GM23338 (cell line): ENCODE data around the gene ACOD1.

Experiments used
- CREB1 ChIP-seq: fragments of 250-450 bp; sonication (Bioruptor Pico); IDR thresholded peaks from 2 replicates; pipeline ENCODE4 v1.5.0; 2020; ENCODE audit warnings: low read depth, mild to moderate bottlenecking, moderate library complexity
- ETS1 ChIP-seq: IDR thresholded peaks from 2 replicates; pipeline ENCODE4 v1.6.1; 2016; ENCODE audit warnings: antibody characterized with exemption
- EZH2 ChIP-seq: fragments of 200-600 bp; sonication (generic); IDR thresholded peaks from one replicate; pipeline ENCODE4 v1.8.0; 2017; ENCODE audit warnings: antibody characterized with exemption, mild to moderate bottlenecking, low read depth; ENCODE audit not compliant: unreplicated experiment
- EZH2phosphoT487 ChIP-seq: fragments of 200-600 bp; sonication (generic); IDR thresholded peaks from one replicate; pipeline ENCODE4 v1.8.1; 2018; ENCODE audit warnings: antibody characterized with exemption; ENCODE audit not compliant: unreplicated experiment
- JUNB ChIP-seq: IDR thresholded peaks from one replicate; pipeline ENCODE4 v1.6.1; 2016; ENCODE audit warnings: antibody characterized with exemption; ENCODE audit not compliant: unreplicated experiment
- NANOG ChIP-seq: IDR thresholded peaks from 2 replicates; pipeline ENCODE4 v1.6.1; 2016; ENCODE audit warnings: antibody characterized with exemption, borderline replicate concordance
- POLR2AphosphoS5 ChIP-seq: IDR thresholded peaks from 2 replicates; pipeline ENCODE4 v1.6.1; 2016; ENCODE audit warnings: antibody characterized with exemption, low read depth
- REST ChIP-seq: IDR thresholded peaks from one replicate; pipeline ENCODE4 v1.6.1; 2018; ENCODE audit warnings: antibody characterized with exemption; ENCODE audit not compliant: unreplicated experiment
- STAT1 ChIP-seq: IDR thresholded peaks from one replicate; pipeline ENCODE4 v1.6.1; 2016; ENCODE audit warnings: antibody characterized with exemption; ENCODE audit not compliant: unreplicated experiment
- ZNF114 ChIP-seq: fragments of 250-450 bp; sonication (Bioruptor Pico); IDR thresholded peaks from 2 replicates; pipeline ENCODE4 v1.5.0; 2020; ENCODE audit warnings: mild to moderate bottlenecking, moderate library complexity
- ZNF331 ChIP-seq: fragments of 250-450 bp; sonication (Bioruptor Pico); IDR thresholded peaks from 2 replicates; pipeline ENCODE4 v1.5.0; 2020; ENCODE audit warnings: low read depth, mild to moderate bottlenecking, moderate library complexity
- TF ChIP-seq, protein P1 (sequence below), 2 experiments: fragments of 200-600 bp in 1 of 2; sonication (generic) in 1 of 2; conservative IDR thresholded peaks; 2 replicates each; pipeline versions ENCODE4 v1.5.1 to v1.6.1; 2016 to 2017; ENCODE audit warnings: antibody characterized with exemption in 2 of 2, low read depth in 2 of 2, mild to moderate bottlenecking in 2 of 2, moderate library complexity in 1 of 2
- TF ChIP-seq, protein P2 (sequence below): fragments of 250-450 bp; sonication (Bioruptor Pico); IDR thresholded peaks from 2 replicates; pipeline ENCODE4 v1.5.0; 2020; ENCODE audit warnings: mild to moderate bottlenecking, moderate library complexity

GRCh38 chr13:76943646-76944045 is 4.7 kb upstream of the ACOD1 start:
- TF ChIP-seq, protein P1, sequence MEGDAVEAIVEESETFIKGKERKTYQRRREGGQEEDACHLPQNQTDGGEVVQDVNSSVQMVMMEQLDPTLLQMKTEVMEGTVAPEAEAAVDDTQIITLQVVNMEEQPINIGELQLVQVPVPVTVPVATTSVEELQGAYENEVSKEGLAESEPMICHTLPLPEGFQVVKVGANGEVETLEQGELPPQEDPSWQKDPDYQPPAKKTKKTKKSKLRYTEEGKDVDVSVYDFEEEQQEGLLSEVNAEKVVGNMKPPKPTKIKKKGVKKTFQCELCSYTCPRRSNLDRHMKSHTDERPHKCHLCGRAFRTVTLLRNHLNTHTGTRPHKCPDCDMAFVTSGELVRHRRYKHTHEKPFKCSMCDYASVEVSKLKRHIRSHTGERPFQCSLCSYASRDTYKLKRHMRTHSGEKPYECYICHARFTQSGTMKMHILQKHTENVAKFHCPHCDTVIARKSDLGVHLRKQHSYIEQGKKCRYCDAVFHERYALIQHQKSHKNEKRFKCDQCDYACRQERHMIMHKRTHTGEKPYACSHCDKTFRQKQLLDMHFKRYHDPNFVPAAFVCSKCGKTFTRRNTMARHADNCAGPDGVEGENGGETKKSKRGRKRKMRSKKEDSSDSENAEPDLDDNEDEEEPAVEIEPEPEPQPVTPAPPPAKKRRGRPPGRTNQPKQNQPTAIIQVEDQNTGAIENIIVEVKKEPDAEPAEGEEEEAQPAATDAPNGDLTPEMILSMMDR (conservative IDR thresholded peaks at IDR 0.05; ENCODE audit: low read depth in 2 of 2): no peak
- TF ChIP-seq JUNB: no peak
- no peak for TF ChIP-seq EZH2
- no peak for TF ChIP-seq REST
- no peak for TF ChIP-seq POLR2AphosphoS5
- no peak for TF ChIP-seq ETS1
- TF ChIP-seq STAT1: no peak
- no peak for TF ChIP-seq ZNF114 (CRISPR knock-in tag)
- TF ChIP-seq EZH2phosphoT487: no peak
- TF ChIP-seq NANOG: no peak
- no peak for TF ChIP-seq CREB1 (CRISPR knock-in tag)
- no peak for TF ChIP-seq ZNF331
- TF ChIP-seq, protein P2, sequence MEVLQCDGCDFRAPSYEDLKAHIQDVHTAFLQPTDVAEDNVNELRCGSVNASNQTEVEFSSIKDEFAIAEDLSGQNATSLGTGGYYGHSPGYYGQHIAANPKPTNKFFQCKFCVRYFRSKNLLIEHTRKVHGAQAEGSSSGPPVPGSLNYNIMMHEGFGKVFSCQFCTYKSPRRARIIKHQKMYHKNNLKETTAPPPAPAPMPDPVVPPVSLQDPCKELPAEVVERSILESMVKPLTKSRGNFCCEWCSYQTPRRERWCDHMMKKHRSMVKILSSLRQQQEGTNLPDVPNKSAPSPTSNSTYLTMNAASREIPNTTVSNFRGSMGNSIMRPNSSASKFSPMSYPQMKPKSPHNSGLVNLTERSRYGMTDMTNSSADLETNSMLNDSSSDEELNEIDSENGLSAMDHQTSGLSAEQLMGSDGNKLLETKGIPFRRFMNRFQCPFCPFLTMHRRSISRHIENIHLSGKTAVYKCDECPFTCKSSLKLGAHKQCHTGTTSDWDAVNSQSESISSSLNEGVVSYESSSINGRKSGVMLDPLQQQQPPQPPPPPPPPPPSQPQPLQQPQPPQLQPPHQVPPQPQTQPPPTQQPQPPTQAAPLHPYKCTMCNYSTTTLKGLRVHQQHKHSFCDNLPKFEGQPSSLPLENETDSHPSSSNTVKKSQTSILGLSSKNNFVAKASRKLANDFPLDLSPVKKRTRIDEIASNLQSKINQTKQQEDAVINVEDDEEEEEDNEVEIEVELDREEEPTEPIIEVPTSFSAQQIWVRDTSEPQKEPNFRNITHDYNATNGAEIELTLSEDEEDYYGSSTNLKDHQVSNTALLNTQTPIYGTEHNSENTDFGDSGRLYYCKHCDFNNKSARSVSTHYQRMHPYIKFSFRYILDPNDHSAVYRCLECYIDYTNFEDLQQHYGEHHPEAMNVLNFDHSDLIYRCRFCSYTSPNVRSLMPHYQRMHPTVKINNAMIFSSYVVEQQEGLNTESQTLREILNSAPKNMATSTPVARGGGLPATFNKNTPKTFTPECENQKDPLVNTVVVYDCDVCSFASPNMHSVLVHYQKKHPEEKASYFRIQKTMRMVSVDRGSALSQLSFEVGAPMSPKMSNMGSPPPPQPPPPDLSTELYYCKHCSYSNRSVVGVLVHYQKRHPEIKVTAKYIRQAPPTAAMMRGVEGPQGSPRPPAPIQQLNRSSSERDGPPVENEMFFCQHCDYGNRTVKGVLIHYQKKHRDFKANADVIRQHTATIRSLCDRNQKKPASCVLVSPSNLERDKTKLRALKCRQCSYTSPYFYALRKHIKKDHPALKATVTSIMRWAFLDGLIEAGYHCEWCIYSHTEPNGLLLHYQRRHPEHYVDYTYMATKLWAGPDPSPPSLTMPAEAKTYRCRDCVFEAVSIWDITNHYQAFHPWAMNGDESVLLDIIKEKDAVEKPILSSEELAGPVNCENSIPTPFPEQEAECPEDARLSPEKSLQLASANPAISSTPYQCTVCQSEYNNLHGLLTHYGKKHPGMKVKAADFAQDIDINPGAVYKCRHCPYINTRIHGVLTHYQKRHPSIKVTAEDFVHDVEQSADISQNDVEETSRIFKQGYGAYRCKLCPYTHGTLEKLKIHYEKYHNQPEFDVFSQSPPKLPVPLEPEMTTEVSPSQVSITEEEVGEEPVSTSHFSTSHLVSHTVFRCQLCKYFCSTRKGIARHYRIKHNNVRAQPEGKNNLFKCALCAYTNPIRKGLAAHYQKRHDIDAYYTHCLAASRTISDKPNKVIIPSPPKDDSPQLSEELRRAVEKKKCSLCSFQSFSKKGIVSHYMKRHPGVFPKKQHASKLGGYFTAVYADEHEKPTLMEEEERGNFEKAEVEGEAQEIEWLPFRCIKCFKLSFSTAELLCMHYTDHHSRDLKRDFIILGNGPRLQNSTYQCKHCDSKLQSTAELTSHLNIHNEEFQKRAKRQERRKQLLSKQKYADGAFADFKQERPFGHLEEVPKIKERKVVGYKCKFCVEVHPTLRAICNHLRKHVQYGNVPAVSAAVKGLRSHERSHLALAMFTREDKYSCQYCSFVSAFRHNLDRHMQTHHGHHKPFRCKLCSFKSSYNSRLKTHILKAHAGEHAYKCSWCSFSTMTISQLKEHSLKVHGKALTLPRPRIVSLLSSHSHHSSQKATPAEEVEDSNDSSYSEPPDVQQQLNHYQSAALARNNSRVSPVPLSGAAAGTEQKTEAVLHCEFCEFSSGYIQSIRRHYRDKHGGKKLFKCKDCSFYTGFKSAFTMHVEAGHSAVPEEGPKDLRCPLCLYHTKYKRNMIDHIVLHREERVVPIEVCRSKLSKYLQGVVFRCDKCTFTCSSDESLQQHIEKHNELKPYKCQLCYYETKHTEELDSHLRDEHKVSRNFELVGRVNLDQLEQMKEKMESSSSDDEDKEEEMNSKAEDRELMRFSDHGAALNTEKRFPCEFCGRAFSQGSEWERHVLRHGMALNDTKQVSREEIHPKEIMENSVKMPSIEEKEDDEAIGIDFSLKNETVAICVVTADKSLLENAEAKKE (CRISPR knock-in tag): no peak
